ENCODE measurements around the gene ISM2. TPM values are rescaled to one million over a fixed set of nuclear protein-coding genes. Genes with fewer than 3 reads are reported as not detected.

The ISM2 gene
- total and polyA plus RNA-seq, 9 of the 15 experiments (the other 6 are each of a cell fraction or from before 2014, with no cell fraction given): 0.08 to 0.11 TPM; not detected in 7

GRCh38 chr14:77457522-77458248, 40.9 kb downstream of the ISM2 start, which contains the start of the genes AHSA1 and VIPAS39 (continued):
- TF ChIP-seq IRF9 (tag; IDR thresholded peaks at IDR 0.05) (no peak), EP400 (IDR thresholded peaks at IDR 0.05) (peak; percentile 75), MYBL2 (IDR thresholded peaks at IDR 0.05; ENCODE audit: low read depth) (no peak), MYBL2 (CRISPR knock-in tag; IDR thresholded peaks at IDR 0.05; ENCODE audit: borderline replicate concordance) (no peak), SIX5 (IDR thresholded peaks at IDR 0.05; ENCODE audit: borderline replicate concordance in 1 of 2, insufficient read depth in 1 of 2, low read depth in 1 of 2, low read length in 2 of 2) (peak; percentile 90 to 93), ZFP1 (CRISPR knock-in tag; IDR thresholded peaks at IDR 0.05) (no peak), RFX1 (IDR thresholded peaks at IDR 0.05) (no peak), NCOA6 (IDR thresholded peaks at IDR 0.05) (no peak), ZNF41 (CRISPR knock-in tag; conservative IDR thresholded peaks at IDR 0.05) (no peak), GTF3C2 (IDR thresholded peaks at IDR 0.05; ENCODE audit: borderline replicate concordance, extremely low read depth, insufficient read length) (no peak), MAZ (CRISPR knock-in tag; conservative IDR thresholded peaks at IDR 0.05 in 1 of 2, IDR thresholded peaks at IDR 0.05 in 1 of 2) (peak; percentile 77 to 91), ARID4B (CRISPR knock-in tag; IDR thresholded peaks at IDR 0.05) (no peak; the same call in 1 of the 2 replicates), ZNF253 (CRISPR knock-in tag; conservative IDR thresholded peaks at IDR 0.05) (no peak), IFI16 (CRISPR knock-in tag; IDR thresholded peaks at IDR 0.05) (no peak), ZFX (CRISPR knock-in tag; IDR thresholded peaks at IDR 0.05) (peak; percentile 73; the same call in 1 of the 2 replicates), SRSF1 (IDR thresholded peaks at IDR 0.05; ENCODE audit: low read depth, low read length) (no peak), KLF1 (tag; IDR thresholded peaks at IDR 0.05) (no peak), ZNF445 (CRISPR knock-in tag; IDR thresholded peaks at IDR 0.05; ENCODE audit: low read depth) (no peak), TARDBP (IDR thresholded peaks at IDR 0.05) (no peak), SUPT5H (IDR thresholded peaks at IDR 0.05) (peak; percentile 74), TGIF2 (CRISPR knock-in tag; IDR thresholded peaks at IDR 0.05) (no peak)
